Ovary (tissue), 9 donors: ENCODE measurements around the gene TAF11L2. TPM values are rescaled to one million over a fixed set of nuclear protein-coding genes. Genes with fewer than 3 reads are reported as not detected.
"Not testable (repeated sequence)": the region's sequence is repeated elsewhere in the genome, so short reads cannot be mapped to it uniquely, and the experiment has no call there.

Experiments used
- DNase-seq, 5 donors: peaks; one replicate each; pipeline ENCODE4 v3.0.0-alpha.2; 2019 to 2020
- H3K27ac ChIP-seq, 2 donors: fragments of 200-600 bp; one replicate each; pipeline versions ENCODE4 v1.5.1 to v1.8.0; 2019 to 2022
- H3K27me3 ChIP-seq: fragments of 200-600 bp; one replicate; pipeline ENCODE4 v1.8.0; 2022
- H3K36me3 ChIP-seq: fragments of 200-600 bp; sonication (generic); one replicate; pipeline ENCODE4 v1.5.1; 2019
- H3K4me1 ChIP-seq: one replicate; pipeline ENCODE4 v1.8.1; 2013; ENCODE audit warnings: mild to moderate bottlenecking, moderate library complexity; ENCODE audit not compliant: insufficient read depth
- H3K4me3 ChIP-seq: fragments of 200-600 bp; sonication (generic); one replicate; pipeline ENCODE4 v1.5.1; 2017
- H3K9me3 ChIP-seq, 2 donors: fragments of 200-600 bp in 1 of 2; sonication (generic) in 1 of 2; one replicate each; pipeline versions ENCODE4 v1.5.1 to v1.8.1; 2013 to 2019; ENCODE audit warnings: mild to moderate bottlenecking in 1 of 2, moderate library complexity in 1 of 2
- CTCF ChIP-seq, 3 donors: fragments of 450-650 bp in 2 of 3; fragments of 200-600 bp in 1 of 3; IDR thresholded peaks; one replicate each; pipeline versions ENCODE4 v1.5.1 to v1.8.0; 2016 to 2022; ENCODE audit warnings: antibody characterized with exemption in 3 of 3, mild to moderate bottlenecking in 1 of 3
- EP300 ChIP-seq: sonication (generic); formaldehyde crosslinking; IDR thresholded peaks from one replicate; pipeline ENCODE4 v1.6.1; 2017; ENCODE audit warnings: antibody characterized with exemption
- POLR2A ChIP-seq: fragments of 450-650 bp; IDR thresholded peaks from one replicate; pipeline ENCODE4 v1.6.1; 2017; ENCODE audit warnings: antibody characterized with exemption, mild to moderate bottlenecking, moderate library complexity
- WGBS, 3 donors: extraction: QIAGEN DNeasy Blood & Tissue Kit in 1 of 3; methylation state at CpG; one replicate each; pipeline versions ENCODE4 v1.1.5 to v1.1.7; 2013 to 2017; 5-methylcytosine and 5-hydroxymethylcytosine counted together
- intact Hi-C, 4 donors: fragments of 100-400 bp; cut with DNase I; formaldehyde crosslinking; loops; one replicate each; pipeline versions ENCODE4 v1.11.0 to v1.15.1; 2022 to 2023
- polyA plus RNA-seq, 2 donors: library from polyadenylated mRNA; stranded (reverse); fragments of 200-250 nt in 1 of 2; fragments of 350-450 nt in 1 of 2; fragmentation: Illumina TruSeq in 1 of 2; extraction: RNeasy Lipid Tissue Mini Kit (QIAGEN cat#74804) in 1 of 2; gene quantifications; one replicate each; pipeline ENCODE4 v1.2.3, GENCODE V29; 2013 to 2014
- total RNA-seq, 7 donors: library from RNA; depleted of rRNA in 2 of 7; stranded (reverse); fragments of >200 nt in 2 of 7; fragmentation: NEBNext Ultra II Directional in 3 of 7; extraction: Animal tissue kit (Norgen Biotek cat#: 25700) in 3 of 7; gene quantifications; one replicate each; pipeline versions ENCODE4 v1.1.0 to v1.2.4, GENCODE V29; 2016 to 2023
- donor health status: DM: no; HTN: no; CAD: no; lungs with moderate emphysema.
- donor health status: DM: no; HTN: no; CAD: no.
- donor health status: Bipolar disorder and iron deficiency.
- donor health status: DM: yes; HTN: yes; CAD: no.
- donor health status: DM: no; HTN: no; CAD: no.
- donor health status: DM: yes; HTN: yes; CAD: no.

Gene TAF11L2
- total and polyA plus RNA-seq, 9 donors, result not detected

- H3K4me1 ChIP-seq, result no peaks in the 10 kb centered on the region
- H3K4me3 ChIP-seq, result no peak overlapping the region
- no peaks in the 10 kb centered on the region for H3K27me3 ChIP-seq
- intact Hi-C loops, result no loop called here
- WGBS, 3 donors, result 89 to 92% (median 90%) methylated on average over 3 of the region's 3 CpGs
- H3K9me3 ChIP-seq, result no peaks in the 10 kb centered on the region
- DNase-seq, result no peak
- H3K36me3 ChIP-seq, result no peaks in the 10 kb centered on the region
- TF ChIP-seq EP300 (no peak), POLR2A (no peak), CTCF (IDR thresholded peaks at IDR 0.05) (no peak)
- H3K27ac ChIP-seq, result no peak overlapping the region
Measured at GRCh38 chr5:17492770-17493169, 5.3 kb upstream of the TAF11L2 start.

GRCh38 chr5:17497446-17497845 lies 585 bp upstream of the TAF11L2 start:
- Histone ChIP-seq H3K36me3 (no peaks in the 10 kb centered on the region), H3K4me3 (no peak overlapping the region), H3K27me3 (no peaks in the 10 kb centered on the region), H3K27ac (no peak overlapping the region), H3K4me1 (no peaks in the 10 kb centered on the region), H3K9me3 (no peaks in the 10 kb centered on the region)
- no peak for TF ChIP-seq CTCF (IDR thresholded peaks at IDR 0.05)
- intact Hi-C loops, result no loop called here
- WGBS, 3 donors, result 57 to 76% (median 63%) methylated on average over 4 of the region's 4 CpGs
- DNase-seq, result no peak

GRCh38 chr5:17511775-17512325 lies 13.8 kb downstream of the TAF11L2 start:
- no peak overlapping the region for H3K4me3 ChIP-seq
- no peak for DNase-seq
- intact Hi-C loops, result no loop called here
- no peaks in the 10 kb centered on the region for H3K36me3 ChIP-seq
- 91 to 96% (median 96%) methylated on average over 17 of the region's 17 CpGs for WGBS, 3 donors
- H3K27ac ChIP-seq, result no peak overlapping the region
- no peaks in the 10 kb centered on the region for H3K27me3 ChIP-seq
- no peaks in the 10 kb centered on the region for H3K4me1 ChIP-seq
- TF ChIP-seq EP300, result no peak
- no peak for TF ChIP-seq POLR2A
- TF ChIP-seq CTCF (IDR thresholded peaks at IDR 0.05), result no peak
- H3K9me3 ChIP-seq, result no peaks in the 10 kb centered on the region

GRCh38 chr5:17517526-17517925 lies 19.5 kb downstream of the TAF11L2 start:
- H3K27me3 ChIP-seq, intact Hi-C loops, H3K4me1 ChIP-seq, H3K4me3 ChIP-seq, H3K36me3 ChIP-seq, H3K27ac ChIP-seq, H3K9me3 ChIP-seq: not testable (repeated sequence)
- DNase-seq, result peak in 3 of 5 donors; percentile 17 to 40 (median 36)
- 78 to 81% (median 78%) methylated on average over 8 to 12 of the region's 12 CpGs for WGBS, 3 donors

- H3K27me3 ChIP-seq, DNase-seq, H3K4me3 ChIP-seq, H3K27ac ChIP-seq, H3K36me3 ChIP-seq, H3K4me1 ChIP-seq, intact Hi-C loops, H3K9me3 ChIP-seq: not testable (repeated sequence)
- WGBS, 3 donors, result no CpG with 5 or more reads among the region's 15 CpGs
Measured at GRCh38 chr5:17518067-17518466, 20.0 kb downstream of the TAF11L2 start, which contains the start of gene TAF11L3. Gene TAF11L3 (plus strand): TSS chr5:17518367.

- DNase-seq, H3K9me3 ChIP-seq, H3K36me3 ChIP-seq, H3K27ac ChIP-seq, H3K27me3 ChIP-seq, H3K4me3 ChIP-seq, intact Hi-C loops, H3K4me1 ChIP-seq: not testable (repeated sequence)
- 88 to 97% (median 92%) methylated on average over 8 to 10 of the region's 14 CpGs for WGBS, 3 donors
Measured at GRCh38 chr5:17519508-17519907, 21.5 kb downstream of the TAF11L2 start.

GRCh38 chr5:17521501-17521900 lies 23.5 kb downstream of the TAF11L2 start, which contains the start of gene TAF11L4:
Gene TAF11L4 (plus strand): TSS chr5:17521801.
- H3K4me3 ChIP-seq, H3K36me3 ChIP-seq, intact Hi-C loops, DNase-seq, H3K9me3 ChIP-seq, H3K27me3 ChIP-seq, H3K4me1 ChIP-seq, H3K27ac ChIP-seq: not testable (repeated sequence)
- WGBS, 3 donors, result no CpG with 5 or more reads among the region's 15 CpGs

- intact Hi-C loops, H3K27ac ChIP-seq, H3K4me3 ChIP-seq, H3K4me1 ChIP-seq, H3K9me3 ChIP-seq, DNase-seq, H3K36me3 ChIP-seq, H3K27me3 ChIP-seq: not testable (repeated sequence)
- WGBS, 3 donors, result no CpG with 5 or more reads among the region's 15 CpGs
Measured at GRCh38 chr5:17524935-17525334, 26.9 kb downstream of the TAF11L2 start, which contains the start of gene TAF11L5. Gene TAF11L5 (plus strand): TSS chr5:17525235.

GRCh38 chr5:17526504-17526903 lies 28.5 kb downstream of the TAF11L2 start:
- H3K4me3 ChIP-seq, H3K27me3 ChIP-seq, H3K9me3 ChIP-seq, intact Hi-C loops, H3K36me3 ChIP-seq, H3K4me1 ChIP-seq, H3K27ac ChIP-seq: not testable (repeated sequence)
- peak in 3 of 5 donors; percentile 17 to 37 (median 28) for DNase-seq
- 89 to 92% (median 90%) methylated on average over 9 to 17 of the region's 17 CpGs for WGBS, 3 donors
